Neural cell (in vitro differentiated cells): Measurements from ENCODE around the gene COL23A1.

ENCODE experiments used
- CTCF ChIP-seq: fragments of 450-650 bp; IDR thresholded peaks from 2 replicates; pipeline ENCODE4 v1.5.1; 2014; ENCODE audit warnings: antibody characterized with exemption, mild to moderate bottlenecking, moderate library complexity; ENCODE audit not compliant: poor library complexity, severe bottlenecking
- EP300 ChIP-seq: fragments of 450-650 bp; conservative IDR thresholded peaks from 2 replicates; pipeline ENCODE4 v1.6.1; 2014; ENCODE audit warnings: antibody characterized with exemption, mild to moderate bottlenecking, moderate library complexity; ENCODE audit not compliant: poor library complexity, severe bottlenecking
- SMC3 ChIP-seq: fragments of 450-650 bp; conservative IDR thresholded peaks from 2 replicates; pipeline ENCODE4 v1.6.1; 2014; ENCODE audit warnings: antibody characterized with exemption, mild to moderate bottlenecking, moderate library complexity; ENCODE audit not compliant: poor library complexity

- TF ChIP-seq CTCF: no peak
- no peak for TF ChIP-seq EP300
- no peak for TF ChIP-seq SMC3
Measured at GRCh38 chr5:178273665-178274541, 316.3 kb downstream of the COL23A1 start.
